Astrocyte (in vitro differentiated cells and primary cell): ENCODE measurements around the gene CYP46A1. TPM values are rescaled to one million over a fixed set of nuclear protein-coding genes. Genes with fewer than 3 reads are reported as not detected.

ENCODE experiments used
- DNase-seq: peaks from one replicate; pipeline ENCODE4 v3.0.0-alpha.2; 2010; ENCODE audit warnings: low read depth
- FAIRE-seq: peaks from 2 replicates; lab custom pipeline; 2011; peaks lifted over from hg19 to GRCh38; lab: Jason Lieb, UNC
- H2AFZ ChIP-seq: 2 replicates; pipeline ENCODE4 v1.6.0; 2012; ENCODE audit warnings: low read depth, low read length, inconsistent platforms
- H3K27ac ChIP-seq: 2 replicates; pipeline ENCODE4 v1.5.1; 2011; ENCODE audit warnings: low read depth, low read length, inconsistent platforms
- H3K27me3 ChIP-seq: 2 replicates; pipeline ENCODE4 v1.6.0; 2011; ENCODE audit warnings: low read length, inconsistent platforms; ENCODE audit not compliant: insufficient read depth
- H3K36me3 ChIP-seq: 2 replicates; pipeline ENCODE4 v1.5.1; 2011; ENCODE audit warnings: low read length, inconsistent platforms; ENCODE audit not compliant: insufficient read depth
- H3K4me1 ChIP-seq: 2 replicates; pipeline ENCODE4 v1.5.1; 2011; ENCODE audit warnings: low read length, inconsistent platforms; ENCODE audit not compliant: insufficient read depth
- H3K4me2 ChIP-seq: 2 replicates; pipeline ENCODE4 v1.6.0; 2012; ENCODE audit warnings: low read length, inconsistent platforms
- H3K4me3 ChIP-seq: 2 replicates; pipeline ENCODE4 v1.5.1; 2011; ENCODE audit warnings: low read depth, mild to moderate bottlenecking, low read length, inconsistent platforms; ENCODE audit not compliant: insufficient read depth
- H3K79me2 ChIP-seq: 2 replicates; pipeline ENCODE4 v1.6.0; 2012; ENCODE audit warnings: mild to moderate bottlenecking, low read length, inconsistent platforms; ENCODE audit not compliant: insufficient read depth
- H3K9ac ChIP-seq: 2 replicates; pipeline ENCODE4 v1.6.0; 2012; ENCODE audit warnings: mild to moderate bottlenecking, low read length, inconsistent platforms
- H3K9me3 ChIP-seq: 2 replicates; pipeline ENCODE4 v1.5.1; 2012; ENCODE audit warnings: low read depth, mild to moderate bottlenecking, low read length, inconsistent platforms; ENCODE audit not compliant: insufficient read depth
- H4K20me1 ChIP-seq: 2 replicates; pipeline ENCODE4 v1.6.0; 2012; ENCODE audit warnings: low read length, inconsistent platforms; ENCODE audit not compliant: insufficient read depth
- H3K27ac Mint-ChIP-seq: one replicate; pipeline ENCODE4 v1.8.0; 2021; ENCODE audit warnings: mild to moderate bottlenecking, mixed read lengths; ENCODE audit not compliant: unreplicated experiment
- H3K27me3 Mint-ChIP-seq: one replicate; pipeline ENCODE4 v1.8.0; 2021; ENCODE audit warnings: low read depth, mixed read lengths; ENCODE audit not compliant: unreplicated experiment
- H3K36me3 Mint-ChIP-seq: one replicate; pipeline ENCODE4 v1.8.0; 2021; ENCODE audit warnings: low read depth, mixed read lengths; ENCODE audit not compliant: unreplicated experiment
- H3K4me1 Mint-ChIP-seq: one replicate; pipeline ENCODE4 v1.8.0; 2021; ENCODE audit warnings: low read depth, mixed read lengths; ENCODE audit not compliant: unreplicated experiment
- H3K4me3 Mint-ChIP-seq: one replicate; pipeline ENCODE4 v1.8.0; 2021; ENCODE audit warnings: mild to moderate bottlenecking, moderate library complexity, mixed read lengths; ENCODE audit not compliant: unreplicated experiment
- H3K9me3 Mint-ChIP-seq: one replicate; pipeline ENCODE4 v1.8.0; 2021; ENCODE audit warnings: mild to moderate bottlenecking, mixed read lengths; ENCODE audit not compliant: unreplicated experiment
- CTCF ChIP-seq: IDR thresholded peaks from 2 replicates; pipeline ENCODE4 v1.5.1; 2011; ENCODE audit warnings: low read depth, mild to moderate bottlenecking, inconsistent platforms, low read length, moderate library complexity; ENCODE audit not compliant: insufficient read depth
- EZH2 ChIP-seq: IDR thresholded peaks from 2 replicates; pipeline ENCODE4 v1.6.1; 2012; ENCODE audit warnings: mild to moderate bottlenecking, low read length, inconsistent platforms; ENCODE audit not compliant: insufficient read depth
- total RNA-seq: library from RNA; stranded (reverse); gene quantifications from 2 replicates; pipeline ENCODE4 v1.2.1, GENCODE V29; 2021

Gene CYP46A1
- total RNA-seq, 1 donor from 2014 or later: 0.52 TPM

- Mint-ChIP-seq H3K9me3 (peaks cover 12% of the 10 kb centered on the region), H3K27me3 (peaks cover 26% of the 10 kb centered on the region), H3K36me3 (no peaks in the 10 kb centered on the region), H3K4me3 (no peak overlapping the region), H3K4me1 (no peaks in the 10 kb centered on the region), H3K27ac (no peak overlapping the region)
- H3K27ac ChIP-seq: no peak overlapping the region
- no peaks in the 10 kb centered on the region for H4K20me1 ChIP-seq
- H3K9ac ChIP-seq: no peak overlapping the region
- no peaks in the 10 kb centered on the region for H3K27me3 ChIP-seq
- H2AFZ ChIP-seq: no peak overlapping the region
- no peak overlapping the region for H3K4me2 ChIP-seq
- H3K4me3 ChIP-seq: no peak overlapping the region
- TF ChIP-seq CTCF (no peak), EZH2 (no peak)
- H3K79me2 ChIP-seq: no peaks in the 10 kb centered on the region
- no peaks in the 10 kb centered on the region for H3K4me1 ChIP-seq
- no peaks in the 10 kb centered on the region for H3K9me3 ChIP-seq
- no peak for DNase-seq
- H3K36me3 ChIP-seq: no peaks in the 10 kb centered on the region
- no peak for FAIRE-seq
These were observed 31.3 kb downstream of the CYP46A1 start for GRCh38 chr14:99715266-99716000.

GRCh38 chr14:99716091-99716849 lies 32.2 kb downstream of the CYP46A1 start:
- no peaks in the 10 kb centered on the region for H3K4me1 ChIP-seq
- H2AFZ ChIP-seq: no peak overlapping the region
- Mint-ChIP-seq H3K9me3 (peaks cover 12% of the 10 kb centered on the region), H3K27me3 (peaks cover 27% of the 10 kb centered on the region), H3K4me1 (no peaks in the 10 kb centered on the region), H3K36me3 (no peaks in the 10 kb centered on the region), H3K4me3 (no peak overlapping the region), H3K27ac (no peak overlapping the region)
- H3K4me2 ChIP-seq: no peak overlapping the region
- H3K79me2 ChIP-seq: no peaks in the 10 kb centered on the region
- H3K4me3 ChIP-seq: no peak overlapping the region
- H3K27me3 ChIP-seq: no peaks in the 10 kb centered on the region
- no peaks in the 10 kb centered on the region for H3K36me3 ChIP-seq
- TF ChIP-seq EZH2 (no peak), CTCF (no peak)
- H3K9me3 ChIP-seq: no peaks in the 10 kb centered on the region
- FAIRE-seq (no peak), DNase-seq (no peak)
- no peak overlapping the region for H3K9ac ChIP-seq
- no peaks in the 10 kb centered on the region for H4K20me1 ChIP-seq
- no peak overlapping the region for H3K27ac ChIP-seq
